Uterus (tissue), 4 donors: ENCODE measurements around the gene URB1. TPM values are rescaled to one million over a fixed set of nuclear protein-coding genes. Genes with fewer than 3 reads are reported as not detected.

Source experiments
- DNase-seq, 2 donors: peaks; one replicate each; pipeline ENCODE4 v3.0.0-alpha.2; 2019 to 2020
- H3K27ac ChIP-seq, 2 donors: fragments of 200-600 bp; sonication (generic); 1 replicate in 1 of 2; 2 replicates in 1 of 2; pipeline ENCODE4 v1.5.1; 2016 to 2018
- H3K27me3 ChIP-seq, 2 donors: fragments of 200-600 bp; sonication (generic); one replicate each; pipeline ENCODE4 v1.5.1; 2018 to 2019; ENCODE audit warnings: control low read depth in 1 of 2
- H3K36me3 ChIP-seq, 2 donors: fragments of 200-600 bp; sonication (generic); one replicate each; pipeline ENCODE4 v1.5.1; 2019; ENCODE audit warnings: control low read depth in 1 of 2
- H3K4me1 ChIP-seq, 2 donors: fragments of 200-600 bp; sonication (generic); one replicate each; pipeline ENCODE4 v1.5.1; 2018 to 2019; ENCODE audit warnings: control low read depth in 1 of 2
- H3K4me3 ChIP-seq, 2 donors: fragments of 200-600 bp; sonication (generic); 1 replicate in 1 of 2; 2 replicates in 1 of 2; pipeline ENCODE4 v1.5.1; 2018 to 2019; ENCODE audit warnings: mild to moderate bottlenecking in 1 of 2
- H3K9me3 ChIP-seq, 2 donors: fragments of 200-600 bp; sonication (generic); one replicate each; pipeline ENCODE4 v1.5.1; 2019; ENCODE audit warnings: control low read depth in 1 of 2
- CTCF ChIP-seq, 4 experiments: fragments of 200-600 bp in 2 of 4; fragments of 450-650 bp in 2 of 4; sonication (generic) in 2 of 4; IDR thresholded peaks; one replicate each; pipeline ENCODE4 v1.5.1; 2016 to 2019; ENCODE audit warnings: antibody characterized with exemption in 4 of 4, mild to moderate bottlenecking in 2 of 4, moderate library complexity in 1 of 4
- POLR2A ChIP-seq, 2 donors: fragments of 450-650 bp; IDR thresholded peaks; one replicate each; pipeline ENCODE4 v1.6.1; 2016; ENCODE audit warnings: antibody characterized with exemption in 2 of 2, mild to moderate bottlenecking in 1 of 2, moderate library complexity in 1 of 2
- intact Hi-C: fragments of 100-400 bp; cut with DNase I; formaldehyde crosslinking; loops from one replicate; pipeline ENCODE4 v1.15.1; 2023; ENCODE audit warnings: low total_unique reads
- total RNA-seq, 4 donors: library from RNA; depleted of rRNA in 3 of 4; stranded (reverse); fragments of >200 nt in 3 of 4; gene quantifications; one replicate each; pipeline versions ENCODE4 v1.1.0 to v1.2.4, GENCODE V29; 2014 to 2023
- donor health status: DM: yes; HTN: yes; CAD: no.

URB1 gene
- total RNA-seq, 4 donors from 2014 or later, result 11.8 to 31.0 (median 26.0) TPM

GRCh38 chr21:32413697-32414578 is 21.1 kb upstream of the URB1 start:
- DNase-seq, result peak; percentile 64 to 74
- intact Hi-C loops, result loop anchor here (10.0 kb wide), 1 partner anchor 191 kb away; no protein-coding TSS in a partner anchor
- Histone ChIP-seq H3K9me3 (no peaks in the 10 kb centered on the region), H3K27ac (peak overlapping the region; percentile 98 to 100), H3K36me3 (no peaks in the 10 kb centered on the region), H3K4me3 (peak overlapping the region; percentile 72 to 90), H3K27me3 (no peaks in the 10 kb centered on the region), H3K4me1 (peaks cover 0 to 14% of the 10 kb centered on the region in 2 donors)
- TF ChIP-seq POLR2A (IDR thresholded peaks at IDR 0.05) (no peak), CTCF (IDR thresholded peaks at IDR 0.05) (no peak)

GRCh38 chr21:32413015-32413504 is 20.2 kb upstream of the URB1 start:
- TF ChIP-seq CTCF (IDR thresholded peaks at IDR 0.05) (no peak), POLR2A (IDR thresholded peaks at IDR 0.05) (peak in 1 of 2 donors; percentile 10)
- Histone ChIP-seq H3K36me3 (no peaks in the 10 kb centered on the region), H3K9me3 (no peaks in the 10 kb centered on the region), H3K4me3 (peak overlapping the region; percentile 72 to 90), H3K27me3 (no peaks in the 10 kb centered on the region), H3K4me1 (peaks cover 0 to 14% of the 10 kb centered on the region in 2 donors), H3K27ac (peak overlapping the region; percentile 98 to 100)
- intact Hi-C loops, result loop anchor here (10.0 kb wide), 1 partner anchor 192 kb away; no protein-coding TSS in a partner anchor
- DNase-seq, result peak; percentile 50 to 63

- TF ChIP-seq CTCF (IDR thresholded peaks at IDR 0.05) (peak in 3 of 4 experiments; percentile 22 to 52 (median 46)), POLR2A (IDR thresholded peaks at IDR 0.05) (peak; percentile 56 to 76)
- DNase-seq, result peak; percentile 77 to 82
- peak within 1 kb of the TSS; percentile 72 to 90 for H3K4me3 ChIP-seq
- H3K36me3 ChIP-seq, result no peaks in the 10 kb centered on the region
- peak within 1 kb of the TSS; percentile 98 to 100 for H3K27ac ChIP-seq
- H3K4me1 ChIP-seq, result peaks cover 0 to 14% of the 10 kb centered on the region in 2 donors
- H3K9me3 ChIP-seq, result no peaks in the 10 kb centered on the region
- intact Hi-C loops, result loop anchor here (10.0 kb wide), 1 partner anchor 192 kb away; no protein-coding TSS in a partner anchor
- H3K27me3 ChIP-seq, result no peaks in the 10 kb centered on the region
Observed at GRCh38 chr21:32412162-32413014, 19.6 kb upstream of the URB1 start, which contains the start of gene EVA1C. Gene EVA1C (plus strand): TSS chr21:32412706. CDS start chr21:32412854, 148 bp downstream.

- intact Hi-C loops, result loop anchor here (10.0 kb wide), 1 partner anchor 193 kb away; no protein-coding TSS in a partner anchor
- peak; percentile 93 to 95 for DNase-seq
- no peaks in the 10 kb centered on the region for H3K27me3 ChIP-seq
- H3K9me3 ChIP-seq, result no peaks in the 10 kb centered on the region
- peak overlapping the region; percentile 98 to 100 for H3K27ac ChIP-seq
- H3K36me3 ChIP-seq, result no peaks in the 10 kb centered on the region
- peak overlapping the region; percentile 72 to 90 for H3K4me3 ChIP-seq
- peaks cover 0 to 14% of the 10 kb centered on the region in 2 donors for H3K4me1 ChIP-seq
- TF ChIP-seq CTCF (IDR thresholded peaks at IDR 0.05) (no peak), POLR2A (IDR thresholded peaks at IDR 0.05) (peak; percentile 91 to 96)
Observed at GRCh38 chr21:32411350-32412161, 18.7 kb upstream of the URB1 start.
